Adrenal gland (tissue), 5 donors: ENCODE results near the gene GOLPH3.

Experiments
- CTCF ChIP-seq, 6 experiments: fragments of 450-650 bp in 4 of 6; fragments of 200-600 bp in 2 of 6; sonication (generic) in 1 of 6; IDR thresholded peaks; 1 replicate in 5 of 6; 2 replicates in 1 of 6; pipeline versions ENCODE4 v1.5.1 to v1.8.0; 2016 to 2021; ENCODE audit warnings: antibody characterized with exemption in 6 of 6, mild to moderate bottlenecking in 2 of 6, moderate library complexity in 1 of 6
- POLR2A ChIP-seq, 2 donors: fragments of 450-650 bp; IDR thresholded peaks; one replicate each; pipeline ENCODE4 v1.6.1; 2017; ENCODE audit warnings: antibody characterized with exemption in 2 of 2, mild to moderate bottlenecking in 2 of 2, moderate library complexity in 1 of 2
- donor health status: DM: no; HTN: no; CAD: no.

- TF ChIP-seq CTCF (IDR thresholded peaks at IDR 0.05): no peak
- no peak for TF ChIP-seq POLR2A (IDR thresholded peaks at IDR 0.05)
These were observed 35.2 kb downstream of the GOLPH3 start for GRCh38 chr5:32138839-32139493.
